ENCODE measurements around the gene ZDHHC24. TPM values are rescaled to one million over a fixed set of nuclear protein-coding genes. Genes with fewer than 3 reads are reported as not detected.

Gene ZDHHC24
- total RNA-seq, 4 donors from 2014 or later = 5.9 to 12.1 (median 10.4) TPM

GRCh38 chr11:66475349-66476172 is 70.3 kb downstream of the ZDHHC24 start:
- Histone ChIP-seq H3K4me3 (no peak overlapping the region), H3K27ac (no peak overlapping the region), H3K27me3 (no peaks in the 10 kb centered on the region), H3K9me3 (no peaks in the 10 kb centered on the region), H3K36me3 (peaks cover 0 to 59% of the 10 kb centered on the region in 2 donors), H3K4me1 (peaks cover 0 to 16% (median 2%) of the 10 kb centered on the region in 3 donors)
- no peak for ATAC-seq
- TF ChIP-seq EP300 (IDR thresholded peaks at IDR 0.05) (no peak), POLR2AphosphoS5 (IDR thresholded peaks at IDR 0.05) (no peak), POLR2A (IDR thresholded peaks at IDR 0.05) (peak in 1 of 2 donors; percentile 8), CTCF (IDR thresholded peaks at IDR 0.05) (no peak)
- WGBS, 2 donors (ENCODE audit: low coverage in 1 of 2) = 80% methylated on average over 2 of the region's 44 CpGs; no CpG with 5 or more reads in 1 of the 2 donors

GRCh38 chr11:66473608-66474515 is 72.0 kb downstream of the ZDHHC24 start:
- ATAC-seq = no peak
- TF ChIP-seq POLR2AphosphoS5 (IDR thresholded peaks at IDR 0.05) (no peak), POLR2A (IDR thresholded peaks at IDR 0.05) (no peak), CTCF (IDR thresholded peaks at IDR 0.05) (no peak), EP300 (IDR thresholded peaks at IDR 0.05) (no peak)
- WGBS, 2 donors (ENCODE audit: low coverage in 1 of 2) = 86 to 100% methylated on average over 1 to 6 of the region's 20 CpGs
- Histone ChIP-seq H3K4me1 (peaks cover 0 to 8% (median 0%) of the 10 kb centered on the region in 3 donors), H3K9me3 (no peaks in the 10 kb centered on the region), H3K36me3 (peaks cover 0 to 71% of the 10 kb centered on the region in 2 donors), H3K4me3 (no peak overlapping the region), H3K27ac (no peak overlapping the region), H3K27me3 (no peaks in the 10 kb centered on the region)

GRCh38 chr11:66473167-66473566 is 72.7 kb downstream of the ZDHHC24 start:
- Histone ChIP-seq H3K9me3 (no peaks in the 10 kb centered on the region), H3K27ac (no peak overlapping the region), H3K36me3 (peaks cover 0 to 76% of the 10 kb centered on the region in 2 donors), H3K27me3 (no peaks in the 10 kb centered on the region), H3K4me3 (no peak overlapping the region), H3K4me1 (peaks cover 0 to 8% (median under 1%) of the 10 kb centered on the region in 3 donors)
- no CpG with 5 or more reads among the region's 11 CpGs for whole genome bisulfite sequencing, 2 donors (ENCODE audit: low coverage in 1 of 2)
- TF ChIP-seq POLR2AphosphoS5 (IDR thresholded peaks at IDR 0.05) (no peak), EP300 (IDR thresholded peaks at IDR 0.05) (no peak), POLR2A (IDR thresholded peaks at IDR 0.05) (no peak), CTCF (IDR thresholded peaks at IDR 0.05) (no peak)
- ATAC-seq = no peak

GRCh38 chr11:66472054-66472453 is 73.8 kb downstream of the ZDHHC24 start:
- Histone ChIP-seq H3K27me3 (no peaks in the 10 kb centered on the region), H3K4me3 (no peak overlapping the region), H3K9me3 (no peaks in the 10 kb centered on the region), H3K4me1 (peaks cover 0 to 19% (median 10%) of the 10 kb centered on the region in 3 donors), H3K27ac (no peak overlapping the region), H3K36me3 (peaks cover 0 to 76% of the 10 kb centered on the region in 2 donors)
- no peak for TF ChIP-seq EP300 (IDR thresholded peaks at IDR 0.05)
- WGBS, 2 donors (ENCODE audit: low coverage in 1 of 2) = 60 to 100% methylated on average over 1 to 3 of the region's 9 CpGs
- no peak for ATAC-seq

- WGBS, 2 donors (ENCODE audit: low coverage in 1 of 2) = 92% methylated on average over 4 of the region's 16 CpGs; no CpG with 5 or more reads in 1 of the 2 donors
- TF ChIP-seq CTCF (IDR thresholded peaks at IDR 0.05) (no peak), POLR2AphosphoS5 (IDR thresholded peaks at IDR 0.05) (no peak), POLR2A (IDR thresholded peaks at IDR 0.05) (no peak), EP300 (IDR thresholded peaks at IDR 0.05) (no peak)
- Histone ChIP-seq H3K4me1 (peaks cover 0 to 22% (median 11%) of the 10 kb centered on the region in 3 donors), H3K27me3 (no peaks in the 10 kb centered on the region), H3K27ac (no peak overlapping the region), H3K9me3 (no peaks in the 10 kb centered on the region), H3K36me3 (peaks cover 0 to 72% of the 10 kb centered on the region in 2 donors), H3K4me3 (no peak overlapping the region)
- no peak for ATAC-seq
These were observed 74.7 kb downstream of the ZDHHC24 start for GRCh38 chr11:66471142-66471541.

All from gastroesophageal sphincter (tissue), 4 donors.